Choroid plexus epithelial cell (primary cell): Measurements from ENCODE around the gene RAP1GAP.
A peak's percentile ranks its signal among the peaks of the same experiment; 100 is the strongest.

ENCODE experiments used
- DNase-seq: peaks from one replicate; pipeline ENCODE4 v3.0.0-alpha.2; 2010; ENCODE audit warnings: low read depth
- H3K4me3 ChIP-seq: 2 replicates; pipeline ENCODE4 v1.5.1; 2011; ENCODE audit warnings: low read depth, mild to moderate bottlenecking, control low read depth, low read length, moderate library complexity
- TF ChIP-seq, protein P1 (sequence below): conservative IDR thresholded peaks from 2 replicates; pipeline ENCODE4 v1.5.1; 2011; ENCODE audit warnings: low read depth, mild to moderate bottlenecking, control low read depth, inconsistent platforms, low read length, moderate library complexity

RAP1GAP gene

DNA sequence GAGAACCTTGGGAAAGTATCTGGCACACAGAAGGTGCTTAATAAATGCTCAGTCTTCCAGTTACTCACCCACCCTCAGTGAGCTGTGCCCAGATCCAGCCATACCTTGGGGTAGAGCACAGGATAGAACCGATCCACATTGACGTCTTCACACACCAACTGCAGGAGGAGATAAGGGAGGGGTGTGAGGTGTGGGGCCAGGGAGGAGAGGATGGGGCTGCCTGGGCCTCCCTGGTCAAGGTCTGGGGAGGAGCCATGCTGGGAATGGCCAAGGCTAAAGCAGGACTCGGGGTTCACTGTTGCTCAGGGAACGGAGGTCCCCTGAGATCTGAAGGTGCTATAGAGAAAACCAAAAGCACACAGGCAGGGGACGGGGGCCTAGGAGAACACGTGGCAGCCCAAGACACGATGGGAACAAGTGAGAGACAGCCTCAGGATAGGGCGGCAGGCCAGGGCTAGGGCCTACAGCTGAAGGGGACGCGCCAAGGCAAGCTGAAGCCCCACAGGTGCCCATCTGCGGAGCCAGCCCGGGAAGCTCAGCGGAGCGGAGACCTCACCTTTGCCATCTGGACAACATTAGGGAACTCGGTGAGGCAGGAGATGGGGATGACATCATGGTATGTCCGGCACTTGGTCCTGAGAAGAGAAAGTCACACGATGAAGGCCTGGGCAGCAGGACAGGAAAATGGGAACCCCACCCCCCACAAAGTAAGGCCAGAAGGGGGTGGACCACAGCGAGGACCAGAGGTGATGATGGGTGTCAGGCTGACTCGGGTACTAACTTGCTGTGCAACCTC lies 55.9 kb downstream of the RAP1GAP start:
- no peak for DNase-seq
- no peak overlapping the region for H3K4me3 ChIP-seq
- TF ChIP-seq, protein P1, sequence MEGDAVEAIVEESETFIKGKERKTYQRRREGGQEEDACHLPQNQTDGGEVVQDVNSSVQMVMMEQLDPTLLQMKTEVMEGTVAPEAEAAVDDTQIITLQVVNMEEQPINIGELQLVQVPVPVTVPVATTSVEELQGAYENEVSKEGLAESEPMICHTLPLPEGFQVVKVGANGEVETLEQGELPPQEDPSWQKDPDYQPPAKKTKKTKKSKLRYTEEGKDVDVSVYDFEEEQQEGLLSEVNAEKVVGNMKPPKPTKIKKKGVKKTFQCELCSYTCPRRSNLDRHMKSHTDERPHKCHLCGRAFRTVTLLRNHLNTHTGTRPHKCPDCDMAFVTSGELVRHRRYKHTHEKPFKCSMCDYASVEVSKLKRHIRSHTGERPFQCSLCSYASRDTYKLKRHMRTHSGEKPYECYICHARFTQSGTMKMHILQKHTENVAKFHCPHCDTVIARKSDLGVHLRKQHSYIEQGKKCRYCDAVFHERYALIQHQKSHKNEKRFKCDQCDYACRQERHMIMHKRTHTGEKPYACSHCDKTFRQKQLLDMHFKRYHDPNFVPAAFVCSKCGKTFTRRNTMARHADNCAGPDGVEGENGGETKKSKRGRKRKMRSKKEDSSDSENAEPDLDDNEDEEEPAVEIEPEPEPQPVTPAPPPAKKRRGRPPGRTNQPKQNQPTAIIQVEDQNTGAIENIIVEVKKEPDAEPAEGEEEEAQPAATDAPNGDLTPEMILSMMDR: no peak

DNA sequence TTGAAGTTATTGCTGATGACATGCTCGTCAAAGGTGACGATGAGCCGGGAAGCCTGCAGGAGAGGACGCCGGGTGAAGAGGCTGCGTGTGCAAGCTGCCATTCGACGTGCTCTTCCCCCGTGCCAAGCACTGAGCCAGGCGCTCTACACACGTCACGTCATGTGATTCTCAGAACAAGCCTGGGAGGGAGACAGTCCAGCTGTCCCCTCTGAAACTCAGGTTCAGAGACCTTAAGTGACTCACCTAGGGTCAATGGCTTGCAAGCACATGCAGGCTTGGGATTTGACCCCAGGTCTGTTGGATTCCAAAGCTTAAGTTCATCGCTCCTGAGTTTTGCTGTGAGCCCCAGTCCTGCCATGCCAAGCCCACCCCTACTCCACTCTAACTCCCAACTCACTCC lies 57.1 kb downstream of the RAP1GAP start:
- TF ChIP-seq, protein P1: no peak
- H3K4me3 ChIP-seq: no peak overlapping the region
- DNase-seq: no peak

DNA sequence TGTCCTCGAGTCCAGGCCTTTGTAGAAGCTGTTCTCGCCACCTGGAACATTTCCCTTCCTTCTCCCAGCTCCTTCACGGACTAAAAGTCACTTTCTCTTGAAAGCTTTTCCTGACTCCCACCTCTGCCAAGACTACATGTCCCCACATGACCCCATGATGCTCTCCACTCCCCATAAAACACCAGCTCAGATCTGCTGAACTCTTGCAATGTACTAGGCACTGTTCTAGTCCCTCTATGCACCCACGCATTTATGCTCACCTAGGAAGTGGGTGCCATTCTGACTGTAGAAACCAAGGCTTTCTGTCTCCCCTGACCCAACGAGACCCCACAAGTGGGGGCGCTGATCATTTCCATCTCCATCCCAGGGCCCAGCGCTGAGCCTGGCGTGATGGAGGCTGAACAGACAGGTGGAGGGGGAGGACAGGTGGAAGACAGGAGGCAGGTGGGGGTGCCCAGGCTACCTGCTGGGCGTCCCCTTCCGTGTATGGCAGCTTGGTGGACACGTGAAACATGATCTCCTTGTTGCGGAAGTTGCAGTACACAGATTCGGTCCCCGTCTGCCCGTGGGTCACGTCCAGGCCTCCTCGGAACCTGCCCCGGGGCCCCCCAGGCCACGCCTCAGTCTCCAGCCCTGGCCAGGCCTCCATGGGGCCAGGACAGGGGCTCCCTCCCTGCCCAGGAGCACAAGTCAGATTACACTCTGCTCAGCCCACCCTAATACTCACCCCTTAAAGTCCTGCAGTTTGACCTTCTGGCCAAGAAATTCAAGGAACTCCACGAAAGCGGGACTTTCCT lies 58.0 kb downstream of the RAP1GAP start:
- TF ChIP-seq, protein P1: no peak
- no peak overlapping the region for H3K4me3 ChIP-seq
- no peak for DNase-seq

DNA sequence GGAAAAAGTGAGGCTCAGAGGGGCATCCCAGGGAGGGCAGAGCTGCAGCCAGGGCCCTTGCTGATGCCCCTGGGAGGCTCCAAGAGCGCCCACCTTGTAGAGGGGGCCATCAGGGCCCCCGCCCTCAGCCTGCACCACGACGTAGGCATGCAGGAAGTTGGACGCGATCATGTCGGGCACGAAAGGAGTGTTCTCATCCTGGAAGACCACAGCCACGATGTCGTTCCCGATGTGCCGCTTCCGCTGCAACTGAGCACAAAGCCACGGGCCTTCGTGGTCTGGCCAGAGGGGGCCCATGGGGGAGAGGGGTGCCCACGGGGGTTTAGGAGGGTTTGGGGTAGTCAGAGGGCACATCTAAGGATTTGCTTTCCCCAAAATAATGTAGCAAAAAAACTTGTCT lies 59.1 kb downstream of the RAP1GAP start:
- TF ChIP-seq, protein P1: no peak
- no peak for DNase-seq
- no peak overlapping the region for H3K4me3 ChIP-seq

DNA sequence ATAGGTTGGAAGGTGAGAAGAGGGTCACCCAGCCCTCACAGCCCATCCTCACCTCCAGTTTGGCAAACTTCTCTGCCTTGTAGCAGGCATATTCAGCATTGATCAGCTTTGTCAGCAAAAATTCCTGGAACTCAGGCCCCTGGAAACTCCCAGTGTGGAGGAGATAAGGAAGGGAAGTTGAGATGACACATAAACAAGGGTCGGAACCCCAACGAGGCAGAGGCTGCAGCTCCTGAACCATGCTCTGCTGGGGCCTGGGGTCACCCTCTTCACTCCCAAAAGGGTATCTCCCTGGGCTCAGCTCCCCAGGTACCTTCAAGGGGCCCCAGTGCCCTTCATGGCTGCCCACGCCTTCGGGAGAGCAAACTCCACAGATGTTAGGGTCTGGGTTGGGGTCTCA lies 60.4 kb downstream of the RAP1GAP start:
- DNase-seq: no peak
- TF ChIP-seq, protein P1: no peak
- H3K4me3 ChIP-seq: no peak overlapping the region

DNA sequence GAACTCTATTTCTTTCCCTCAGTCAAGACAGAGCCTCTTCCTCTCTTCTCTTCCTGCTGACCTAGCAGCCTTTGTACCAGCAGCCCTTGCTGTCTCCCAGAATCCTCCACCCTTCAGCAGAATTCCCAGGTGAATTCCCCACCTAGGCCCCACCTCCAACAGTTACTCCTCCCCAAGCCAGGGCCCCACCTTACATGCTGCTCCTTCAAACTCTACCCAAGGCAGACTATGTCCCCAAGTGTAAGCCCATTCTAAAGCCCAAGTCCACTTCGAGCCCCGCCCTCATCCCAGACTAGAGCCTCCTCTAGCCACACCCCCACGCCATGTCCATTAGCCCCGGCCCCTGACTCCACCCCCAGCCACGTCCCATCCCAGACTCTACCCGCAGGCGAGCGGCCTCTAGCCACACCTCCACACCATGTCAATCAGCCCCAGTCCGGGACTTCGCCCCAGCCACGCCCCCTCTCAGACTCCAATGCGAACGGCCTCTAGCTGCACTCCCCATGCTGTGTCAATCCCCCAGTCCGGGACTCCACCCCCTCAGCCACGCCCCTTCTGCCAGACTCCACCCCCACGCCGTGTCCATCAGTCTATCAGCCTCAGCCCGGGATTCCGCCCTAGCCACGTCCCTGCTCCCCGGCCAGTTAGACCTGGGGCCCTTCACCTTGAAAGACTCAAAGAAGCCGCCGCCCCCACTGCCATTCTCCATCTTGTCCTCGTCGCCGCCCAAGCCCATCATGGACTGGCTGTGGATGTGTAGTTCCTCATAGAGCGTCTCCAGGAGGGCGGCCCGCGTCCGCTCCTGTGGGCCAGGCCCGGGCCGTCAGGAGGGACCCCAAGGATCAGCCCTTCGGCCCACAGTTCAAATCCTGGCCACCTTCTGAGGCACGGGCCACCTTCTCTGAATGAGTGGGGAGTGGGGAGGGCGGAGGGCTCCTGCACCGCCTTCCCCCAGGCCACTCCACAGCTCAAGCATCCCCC lies 61.3 kb downstream of the RAP1GAP start:
- peak; percentile 87 for DNase-seq
- H3K4me3 ChIP-seq: no peak overlapping the region
- TF ChIP-seq, protein P1: no peak
